ENCODE measurements around the gene TPST1. TPM values are rescaled to one million over a fixed set of nuclear protein-coding genes. Genes with fewer than 3 reads are reported as not detected.
"Not testable (repeated sequence)": the region's sequence is repeated elsewhere in the genome, so short reads cannot be mapped to it uniquely, and the experiment has no call there.

Gene TPST1
- total RNA-seq, 1 donor from 2014 or later, result 1.8 TPM

- no peak overlapping the region for H3K27ac Mint-ChIP-seq
- H3K36me3 Mint-ChIP-seq (ENCODE audit: low read depth), result peaks cover 2% of the 10 kb centered on the region
- no peaks in the 10 kb centered on the region for H3K27me3 Mint-ChIP-seq (ENCODE audit: insufficient read depth)
- no peaks in the 10 kb centered on the region for H3K9me3 Mint-ChIP-seq
- no peak overlapping the region for H3K4me3 Mint-ChIP-seq
- H3K4me1 Mint-ChIP-seq (ENCODE audit: low read depth), result no peaks in the 10 kb centered on the region
- intact Hi-C loops (cut with micrococcal nuclease), result no loop called here
- DNase-seq (ENCODE audit: low spot score), result no peak
Observed at GRCh38 chr7:66377045-66377444, 171.9 kb downstream of the TPST1 start.

GRCh38 chr7:66377714-66378113 lies 172.6 kb downstream of the TPST1 start:
- H3K9me3 Mint-ChIP-seq, result no peaks in the 10 kb centered on the region
- no peaks in the 10 kb centered on the region for H3K27me3 Mint-ChIP-seq (ENCODE audit: insufficient read depth)
- H3K4me1 Mint-ChIP-seq (ENCODE audit: low read depth), result no peaks in the 10 kb centered on the region
- H3K27ac Mint-ChIP-seq, result no peak overlapping the region
- DNase-seq (ENCODE audit: low spot score), result no peak
- H3K4me3 Mint-ChIP-seq, result no peak overlapping the region
- intact Hi-C loops (cut with micrococcal nuclease), result no loop called here
- H3K36me3 Mint-ChIP-seq (ENCODE audit: low read depth), result peaks cover 2% of the 10 kb centered on the region

- Mint-ChIP-seq H3K27me3 (ENCODE audit: insufficient read depth) (no peaks in the 10 kb centered on the region), H3K4me3 (no peak overlapping the region), H3K27ac (no peak overlapping the region), H3K9me3 (no peaks in the 10 kb centered on the region), H3K36me3 (ENCODE audit: low read depth) (peaks cover 2% of the 10 kb centered on the region), H3K4me1 (ENCODE audit: low read depth) (no peaks in the 10 kb centered on the region)
- DNase-seq (ENCODE audit: low spot score), result no peak
- intact Hi-C loops (cut with micrococcal nuclease), result no loop called here
Observed at GRCh38 chr7:66379542-66380160, 174.5 kb downstream of the TPST1 start.

- no peaks in the 10 kb centered on the region for H3K9me3 Mint-ChIP-seq
- no peak overlapping the region for H3K4me3 Mint-ChIP-seq
- no peaks in the 10 kb centered on the region for H3K27me3 Mint-ChIP-seq (ENCODE audit: insufficient read depth)
- intact Hi-C loops (cut with micrococcal nuclease), result no loop called here
- no peak overlapping the region for H3K27ac Mint-ChIP-seq
- DNase-seq (ENCODE audit: low spot score), result no peak
- no peaks in the 10 kb centered on the region for H3K4me1 Mint-ChIP-seq (ENCODE audit: low read depth)
- peaks cover 2% of the 10 kb centered on the region for H3K36me3 Mint-ChIP-seq (ENCODE audit: low read depth)
Observed at GRCh38 chr7:66380272-66380888, 175.2 kb downstream of the TPST1 start.

- H3K9me3 Mint-ChIP-seq; H3K36me3 Mint-ChIP-seq (ENCODE audit: low read depth); H3K27me3 Mint-ChIP-seq (ENCODE audit: insufficient read depth); intact Hi-C loops (cut with micrococcal nuclease); DNase-seq (ENCODE audit: low spot score); H3K4me3 Mint-ChIP-seq; H3K4me1 Mint-ChIP-seq (ENCODE audit: low read depth); H3K27ac Mint-ChIP-seq: not testable (repeated sequence)
Observed at GRCh38 chr7:66382182-66382923, 177.2 kb downstream of the TPST1 start.

- intact Hi-C loops (cut with micrococcal nuclease); H3K36me3 Mint-ChIP-seq (ENCODE audit: low read depth); H3K27me3 Mint-ChIP-seq (ENCODE audit: insufficient read depth); H3K27ac Mint-ChIP-seq; DNase-seq (ENCODE audit: low spot score); H3K4me1 Mint-ChIP-seq (ENCODE audit: low read depth); H3K9me3 Mint-ChIP-seq; H3K4me3 Mint-ChIP-seq: not testable (repeated sequence)
Observed at GRCh38 chr7:66385191-66385905, 180.2 kb downstream of the TPST1 start.

GRCh38 chr7:66395128-66395571 lies 190.0 kb downstream of the TPST1 start:
- H3K36me3 Mint-ChIP-seq (ENCODE audit: low read depth); H3K4me1 Mint-ChIP-seq (ENCODE audit: low read depth); H3K27me3 Mint-ChIP-seq (ENCODE audit: insufficient read depth); intact Hi-C loops (cut with micrococcal nuclease); DNase-seq (ENCODE audit: low spot score); H3K9me3 Mint-ChIP-seq; H3K27ac Mint-ChIP-seq; H3K4me3 Mint-ChIP-seq: not testable (repeated sequence)

- DNase-seq (ENCODE audit: low spot score); intact Hi-C loops (cut with micrococcal nuclease); H3K9me3 Mint-ChIP-seq; H3K4me1 Mint-ChIP-seq (ENCODE audit: low read depth); H3K27me3 Mint-ChIP-seq (ENCODE audit: insufficient read depth); H3K36me3 Mint-ChIP-seq (ENCODE audit: low read depth); H3K4me3 Mint-ChIP-seq; H3K27ac Mint-ChIP-seq: not testable (repeated sequence)
Observed at GRCh38 chr7:66396052-66396451, 190.9 kb downstream of the TPST1 start.

- H3K4me1 Mint-ChIP-seq (ENCODE audit: low read depth); DNase-seq (ENCODE audit: low spot score); H3K9me3 Mint-ChIP-seq; intact Hi-C loops (cut with micrococcal nuclease); H3K27me3 Mint-ChIP-seq (ENCODE audit: insufficient read depth); H3K4me3 Mint-ChIP-seq; H3K27ac Mint-ChIP-seq; H3K36me3 Mint-ChIP-seq (ENCODE audit: low read depth): not testable (repeated sequence)
Observed at GRCh38 chr7:66398841-66399240, 193.7 kb downstream of the TPST1 start.

- no peak overlapping the region for H3K4me3 Mint-ChIP-seq
Observed at GRCh38 chr7:66399566-66399965, 194.4 kb downstream of the TPST1 start.

GRCh38 chr7:66400400-66400799 lies 195.3 kb downstream of the TPST1 start:
- Mint-ChIP-seq H3K4me3 (no peak overlapping the region), H3K9me3 (peaks cover 4% of the 10 kb centered on the region), H3K4me1 (ENCODE audit: low read depth) (no peaks in the 10 kb centered on the region), H3K36me3 (ENCODE audit: low read depth) (no peaks in the 10 kb centered on the region), H3K27ac (no peak overlapping the region), H3K27me3 (ENCODE audit: insufficient read depth) (no peaks in the 10 kb centered on the region)
- intact Hi-C loops (cut with micrococcal nuclease), result no loop called here
- no peak for DNase-seq (ENCODE audit: low spot score)

More at GRCh38 chr7:66399566-66399965, 194.4 kb downstream of the TPST1 start:
- no peak overlapping the region for H3K27ac Mint-ChIP-seq
- no peaks in the 10 kb centered on the region for H3K36me3 Mint-ChIP-seq (ENCODE audit: low read depth)
- intact Hi-C loops (cut with micrococcal nuclease), result no loop called here
- H3K4me1 Mint-ChIP-seq (ENCODE audit: low read depth), result no peaks in the 10 kb centered on the region
- DNase-seq (ENCODE audit: low spot score), result no peak
- no peaks in the 10 kb centered on the region for H3K27me3 Mint-ChIP-seq (ENCODE audit: insufficient read depth)
- peaks cover 4% of the 10 kb centered on the region for H3K9me3 Mint-ChIP-seq

GRCh38 chr7:66401126-66401525 lies 196.0 kb downstream of the TPST1 start:
- H3K9me3 Mint-ChIP-seq; H3K27me3 Mint-ChIP-seq (ENCODE audit: insufficient read depth); H3K4me1 Mint-ChIP-seq (ENCODE audit: low read depth); H3K36me3 Mint-ChIP-seq (ENCODE audit: low read depth); H3K27ac Mint-ChIP-seq; DNase-seq (ENCODE audit: low spot score); H3K4me3 Mint-ChIP-seq; intact Hi-C loops (cut with micrococcal nuclease): not testable (repeated sequence)

- intact Hi-C loops (cut with micrococcal nuclease); H3K36me3 Mint-ChIP-seq (ENCODE audit: low read depth); H3K27ac Mint-ChIP-seq; H3K4me1 Mint-ChIP-seq (ENCODE audit: low read depth); H3K27me3 Mint-ChIP-seq (ENCODE audit: insufficient read depth); H3K9me3 Mint-ChIP-seq; H3K4me3 Mint-ChIP-seq; DNase-seq (ENCODE audit: low spot score): not testable (repeated sequence)
Observed at GRCh38 chr7:66401932-66402331, 196.8 kb downstream of the TPST1 start.
